Left renal pelvis (tissue), 4 donors: ENCODE measurements around the gene WDCP. TPM values are rescaled to one million over a fixed set of nuclear protein-coding genes. Genes with fewer than 3 reads are reported as not detected.
"Not testable (repeated sequence)": the region's sequence is repeated elsewhere in the genome, so short reads cannot be mapped to it uniquely, and the experiment has no call there.

ENCODE experiments used
- DNase-seq, 4 donors: peaks; one replicate each; pipeline ENCODE4 v3.0.0-alpha.2; 2013; ENCODE audit warnings: low read depth in 4 of 4, low spot score in 3 of 4
- polyA plus RNA-seq, 4 donors: library from polyadenylated mRNA; unstranded; fragments of 120-200 nt; gene quantifications; one replicate each; pipeline ENCODE4 v1.2.1, GENCODE V29; 2013; ENCODE audit not compliant: insufficient read length in 4 of 4

Gene WDCP
- 10 to 100 TPM; 10.1 to 16.8 (median 14.5) TPM for polyA plus RNA-seq

- DNase-seq, result peak; percentile 84 to 96 (median 92)
Observed at GRCh38 chr2:24046930-24047702, at the start of gene WDCP. WDCP (minus strand) TSS chr2:24047391; CDS start chr2:24039494, 7,897 bp downstream.

GRCh38 chr2:24095171-24095677, 48.0 kb upstream of the WDCP start:
- DNase-seq, result not testable (repeated sequence)

DNA sequence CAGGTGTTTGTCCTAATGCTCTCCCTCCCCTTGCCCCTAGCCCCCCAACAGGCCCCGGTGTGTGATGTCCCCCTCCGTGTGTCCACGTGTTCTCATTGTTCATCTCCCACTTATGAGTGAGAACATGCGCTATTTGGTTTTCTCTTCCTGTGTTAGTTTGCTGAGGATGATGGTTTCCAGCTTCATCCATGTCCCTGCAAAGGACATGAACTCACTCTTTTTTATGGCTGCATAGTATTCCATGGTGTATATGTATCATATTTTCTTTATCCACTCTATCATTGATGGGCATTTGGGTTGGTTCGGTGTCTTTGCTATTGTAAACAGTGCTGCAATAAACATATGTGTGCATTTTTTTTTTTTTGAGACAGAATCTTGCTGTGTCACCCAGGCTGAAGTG, 46.1 kb upstream of the WDCP start:
- DNase-seq, result not testable (repeated sequence)

GRCh38 chr2:24088821-24089359, 41.7 kb upstream of the WDCP start:
- DNase-seq, result no peak

DNA sequence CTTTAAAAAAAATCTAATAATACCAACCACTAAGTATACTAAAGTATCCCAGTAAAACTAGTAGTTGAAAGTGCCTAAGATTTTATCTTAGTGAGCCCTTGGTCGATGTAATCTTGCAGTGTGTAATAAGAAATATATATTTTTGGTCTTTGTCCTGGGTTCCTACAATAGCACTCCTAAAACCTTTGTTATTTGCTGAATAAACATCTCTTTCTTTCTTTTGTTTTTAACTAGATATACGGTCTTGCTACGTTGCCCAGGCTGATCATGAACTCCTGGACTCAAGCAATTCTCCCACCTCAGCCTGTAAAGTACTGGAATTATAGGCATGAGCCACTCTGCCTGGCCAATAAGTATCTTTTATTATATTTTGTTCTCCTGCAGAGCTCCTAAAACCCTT, 39.8 kb upstream of the WDCP start:
- DNase-seq, result no peak

DNA sequence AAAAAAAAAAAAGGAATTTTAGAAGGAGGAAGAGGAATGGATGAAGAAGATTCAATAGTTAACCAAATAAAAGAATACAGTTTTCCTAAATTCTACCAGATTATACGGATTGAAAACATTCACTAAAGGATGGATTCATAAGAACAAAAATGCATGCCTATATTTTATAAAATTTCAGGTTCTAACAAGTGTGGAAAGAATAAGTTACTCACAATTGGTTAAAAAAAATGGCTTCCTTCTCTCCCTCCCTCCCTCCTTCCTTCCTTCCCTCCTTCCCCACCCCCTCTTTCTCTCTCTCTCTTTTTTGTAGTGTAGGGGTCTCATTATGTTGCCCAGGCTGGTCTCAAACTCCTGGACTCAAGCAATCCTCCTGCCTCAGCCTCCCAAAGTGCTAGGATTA, 39.0 kb upstream of the WDCP start:
- no peak for DNase-seq

GRCh38 chr2:24085200-24085489, 38.0 kb upstream of the WDCP start:
- DNase-seq, result no peak

DNA sequence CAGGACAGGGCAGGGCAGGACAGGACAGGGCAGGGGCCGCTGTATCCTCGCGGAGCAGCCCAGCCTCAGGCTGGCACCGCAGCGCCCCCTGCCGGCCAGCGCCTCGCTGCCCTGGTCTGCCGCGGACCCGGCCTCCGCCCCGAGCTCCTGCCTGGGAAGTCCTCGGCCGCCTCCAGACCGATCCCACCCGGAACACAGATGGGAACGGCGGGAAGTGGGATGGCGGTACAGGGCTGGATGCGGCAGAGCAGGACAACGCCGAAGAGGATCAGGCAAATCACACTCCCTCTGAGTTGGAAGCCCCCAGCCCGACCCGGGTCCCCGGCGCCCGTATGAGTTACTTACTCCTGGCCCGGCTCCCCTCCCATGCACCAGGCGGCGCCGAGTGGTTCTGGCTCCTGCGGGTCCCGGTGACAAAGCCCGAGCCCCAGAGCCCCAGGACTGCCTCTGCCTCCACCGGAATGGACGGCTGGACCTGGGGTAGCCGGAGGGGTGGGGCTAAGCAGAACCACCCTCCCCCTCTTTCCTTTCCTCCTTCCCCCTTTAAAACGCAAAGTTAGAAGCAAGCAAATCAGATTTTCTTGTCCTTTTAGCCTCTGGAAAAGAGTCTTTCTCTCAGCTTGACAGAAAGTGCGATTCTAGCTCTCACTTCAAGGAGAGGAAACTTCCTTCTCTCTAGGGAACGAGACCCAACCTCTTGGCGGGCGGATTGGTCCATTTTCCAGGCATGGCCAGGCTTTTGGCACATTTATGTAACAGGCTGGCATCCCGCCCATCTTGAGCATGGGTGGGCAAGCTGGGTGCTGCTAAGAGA, 37.4 kb upstream of the WDCP start, which contains the start of gene TP53I3:
Gene TP53I3, minus strand, starts transcription at position 449 of the 814 bp plus-strand sequence. CDS start 508 bp downstream, outside the sequence.
- peak; percentile 79 to 85 (median 82) for DNase-seq

GRCh38 chr2:24083567-24084385, 36.6 kb upstream of the WDCP start:
- peak; percentile 59 to 68 (median 63) for DNase-seq

GRCh38 chr2:24082787-24083566, 35.8 kb upstream of the WDCP start:
- DNase-seq, result no peak

DNA sequence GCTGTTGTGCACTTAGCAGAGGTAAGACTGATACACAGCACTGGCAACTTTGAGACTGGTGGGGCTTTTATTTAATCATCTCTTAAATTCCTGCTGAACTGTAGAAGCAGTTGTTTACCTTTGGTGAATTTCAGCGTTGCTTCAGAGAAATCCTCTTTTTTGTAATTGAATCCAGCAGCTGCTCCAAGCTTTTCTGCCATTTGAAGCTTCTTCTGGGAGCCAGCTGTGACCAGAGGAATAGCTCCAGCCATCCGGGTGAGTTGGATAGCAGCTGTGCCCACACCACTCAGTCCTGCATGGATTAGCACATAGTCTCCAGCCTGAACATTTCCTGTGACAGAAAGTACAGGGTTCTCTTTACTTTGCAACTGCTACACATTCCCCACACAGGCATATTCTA, 33.5 kb upstream of the WDCP start:
- DNase-seq, result no peak

DNA sequence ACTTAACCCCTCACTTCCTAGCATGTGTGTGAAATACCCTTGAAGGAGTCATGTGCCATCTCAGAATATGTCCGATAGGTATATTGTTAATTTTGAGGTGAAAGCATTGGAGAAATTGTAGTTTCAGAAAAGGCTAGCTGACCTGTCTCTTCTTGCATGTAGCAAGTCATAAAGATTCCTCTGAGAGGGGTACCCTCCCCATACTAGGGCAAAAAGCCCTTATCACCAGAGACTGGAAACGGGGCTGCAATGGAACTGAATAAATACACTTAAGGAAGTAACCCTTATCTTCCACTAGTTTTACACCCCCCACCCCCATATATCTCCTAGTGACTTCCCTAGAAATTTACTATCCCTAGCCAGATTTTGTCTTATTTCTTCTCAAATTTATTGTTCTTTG, 30.7 kb upstream of the WDCP start:
- no peak for DNase-seq

DNA sequence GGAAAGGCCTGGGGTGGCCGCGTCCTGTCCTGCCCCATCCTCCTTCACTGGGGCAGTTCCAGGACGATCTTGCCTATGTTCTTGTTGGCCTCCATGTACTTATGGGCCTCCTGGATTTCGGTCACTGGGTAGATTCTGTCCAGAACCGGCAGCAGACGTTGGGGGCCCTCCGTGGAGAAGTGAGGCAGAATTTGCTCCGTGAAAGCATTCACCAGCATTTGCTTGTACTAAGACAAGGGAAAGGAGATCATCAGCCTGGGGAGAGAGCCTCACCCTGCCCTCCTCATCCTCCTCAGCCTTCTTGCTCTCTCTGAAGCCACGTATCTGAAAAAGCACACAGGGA, 30.3 kb upstream of the WDCP start:
- no peak for DNase-seq

- DNase-seq, result no peak
Observed at GRCh38 chr2:24076849-24077534, 29.8 kb upstream of the WDCP start.

- peak; percentile 96 to 99 (median 98) for DNase-seq
Observed at GRCh38 chr2:24075915-24076848, 29.0 kb upstream of the WDCP start, which contains the start of gene SF3B6. SF3B6 (minus strand) TSS chr2:24076326; CDS start chr2:24076229, 97 bp downstream.

GRCh38 chr2:24075259-24075658, 28.1 kb upstream of the WDCP start:
- DNase-seq, result no peak

GRCh38 chr2:24073816-24074215, 26.6 kb upstream of the WDCP start:
- no peak for DNase-seq

DNA sequence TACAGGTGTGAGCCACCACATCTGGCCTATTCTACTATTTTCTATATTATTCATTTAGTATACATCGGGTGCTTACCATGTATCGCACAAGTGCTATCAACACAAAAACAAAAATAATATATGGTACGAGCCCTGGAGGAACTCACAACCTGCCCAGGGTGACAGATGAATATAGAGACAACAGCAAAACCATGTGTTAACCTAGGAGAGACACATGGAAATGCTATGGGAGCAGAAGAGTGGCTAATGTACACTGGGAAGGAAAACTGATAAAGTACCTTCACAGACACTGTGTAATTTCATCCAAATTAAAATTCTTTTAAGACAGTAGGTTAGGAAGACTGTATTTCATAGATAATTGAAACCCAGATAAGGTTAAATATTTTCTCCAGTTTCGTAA, 25.1 kb upstream of the WDCP start:
- no peak for DNase-seq
